NCI-H187 (cell line): ENCODE results near the gene S100B.
"Not testable (repeated sequence)": the region's sequence is repeated elsewhere in the genome, so short reads cannot be mapped to it uniquely, and the experiment has no call there.

Experiments
- DNase-seq, 2 experiments: peaks; one replicate each; lab custom pipeline; 2025; lab: John Stamatoyannopoulos, UW

S100B gene

DNA sequence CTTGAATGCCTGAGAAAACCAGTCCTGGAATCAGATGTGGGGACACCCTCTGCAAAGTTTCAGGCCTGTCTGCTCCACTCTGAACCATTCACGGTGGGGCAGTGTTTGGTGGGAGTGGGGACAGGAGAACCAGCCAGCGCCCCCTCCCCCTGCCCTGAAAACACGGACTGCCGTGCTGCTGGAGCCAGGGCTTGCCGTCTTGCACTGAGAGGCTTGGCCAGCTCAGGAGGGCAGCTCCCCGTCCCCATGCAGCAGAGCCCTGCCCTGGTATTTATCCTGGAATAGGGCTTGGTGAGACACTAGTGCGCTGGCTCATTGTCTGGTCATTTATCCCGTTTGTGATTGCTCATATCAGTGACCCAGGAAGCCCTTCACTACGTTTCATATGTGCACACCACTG lies 3.9 kb downstream of the S100B start:
- no peak for DNase-seq

GRCh38 chr21:46600305-46600704 lies 4.6 kb downstream of the S100B start:
- DNase-seq, result no peak

GRCh38 chr21:46598581-46599572 lies 6.0 kb downstream of the S100B start:
- no peak for DNase-seq

DNA sequence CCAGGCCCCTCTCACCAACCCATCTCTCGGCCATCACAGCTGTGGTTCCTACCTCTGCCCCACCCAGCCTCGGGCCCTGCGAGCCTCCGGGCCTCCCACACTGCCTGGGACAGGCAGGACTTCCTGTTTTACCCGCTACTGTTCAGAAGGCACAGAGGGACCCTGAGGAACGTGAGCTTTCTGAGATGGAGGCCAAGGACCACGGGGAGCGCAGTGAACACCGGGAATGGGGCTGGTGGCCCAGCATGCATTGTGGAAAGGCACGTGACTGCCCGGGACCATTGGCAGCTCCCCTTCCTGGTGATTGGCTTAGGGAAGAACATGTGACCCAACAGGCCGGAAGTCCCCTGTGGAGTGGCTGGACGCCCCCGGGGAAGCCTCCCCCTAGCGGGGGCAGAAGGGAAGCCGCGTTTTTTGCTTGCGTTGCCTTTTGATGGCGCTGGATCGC lies 7.0 kb downstream of the S100B start:
- DNase-seq, result no peak

- no peak for DNase-seq
Measured at GRCh38 chr21:46597031-46597430, 7.9 kb downstream of the S100B start.

GRCh38 chr21:46596201-46596600 lies 8.7 kb downstream of the S100B start:
- DNase-seq, result no peak

- DNase-seq, result no peak
Measured at GRCh38 chr21:46594276-46594675, 10.6 kb downstream of the S100B start.

GRCh38 chr21:46585191-46585953 lies 19.5 kb downstream of the S100B start:
- no peak for DNase-seq

- DNase-seq, result no peak
Measured at GRCh38 chr21:46581780-46582307, 23.0 kb downstream of the S100B start.

- DNase-seq, result not testable (repeated sequence)
Measured at GRCh38 chr21:46579394-46579793, 25.5 kb downstream of the S100B start.

GRCh38 chr21:46577786-46578185 lies 27.1 kb downstream of the S100B start:
- DNase-seq, result not testable (repeated sequence)

- DNase-seq, result no peak
Measured at GRCh38 chr21:46572850-46573249, 32.0 kb downstream of the S100B start.

DNA sequence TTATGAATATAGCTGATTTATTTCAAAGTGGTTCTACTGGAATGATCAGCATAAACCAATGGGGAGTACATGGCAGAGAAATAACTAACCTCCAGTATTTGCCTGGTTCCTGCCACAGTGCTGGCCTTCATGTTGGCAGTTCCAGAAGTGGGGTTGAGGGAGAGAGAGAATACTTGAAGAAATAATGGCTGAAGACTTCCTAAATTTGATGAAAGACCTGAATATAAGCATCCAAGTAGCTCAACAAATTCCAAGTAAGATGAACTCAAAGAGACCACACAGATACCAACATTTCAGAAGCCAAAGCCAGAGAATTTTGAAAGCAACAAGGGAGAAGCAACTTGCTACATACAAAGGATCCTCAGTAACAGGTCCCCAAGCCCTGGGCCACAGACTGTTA lies 34.3 kb downstream of the S100B start:
- no peak for DNase-seq

DNA sequence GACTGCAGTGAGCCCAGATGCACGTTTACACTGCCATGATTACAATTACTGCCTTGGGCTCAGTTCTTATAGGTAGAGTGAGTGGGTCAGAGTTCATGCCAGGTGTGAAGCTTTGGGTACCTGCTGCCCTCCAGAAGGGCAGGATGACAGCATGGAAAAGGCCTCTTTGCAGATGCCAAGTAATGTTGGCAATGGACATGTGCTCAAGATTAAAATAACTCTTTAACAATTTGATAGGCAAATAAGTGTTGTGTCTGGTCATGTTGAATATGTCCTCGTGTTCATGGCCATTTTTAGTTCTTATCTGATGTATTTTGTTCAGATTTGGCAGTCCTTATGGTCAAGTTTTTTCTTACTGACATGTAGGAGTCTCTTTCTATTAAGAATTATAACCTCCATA lies 34.8 kb downstream of the S100B start:
- no peak for DNase-seq

GRCh38 chr21:46569081-46569480 lies 35.8 kb downstream of the S100B start:
- no peak for DNase-seq

GRCh38 chr21:46568562-46568961 lies 36.3 kb downstream of the S100B start:
- no peak for DNase-seq

DNA sequence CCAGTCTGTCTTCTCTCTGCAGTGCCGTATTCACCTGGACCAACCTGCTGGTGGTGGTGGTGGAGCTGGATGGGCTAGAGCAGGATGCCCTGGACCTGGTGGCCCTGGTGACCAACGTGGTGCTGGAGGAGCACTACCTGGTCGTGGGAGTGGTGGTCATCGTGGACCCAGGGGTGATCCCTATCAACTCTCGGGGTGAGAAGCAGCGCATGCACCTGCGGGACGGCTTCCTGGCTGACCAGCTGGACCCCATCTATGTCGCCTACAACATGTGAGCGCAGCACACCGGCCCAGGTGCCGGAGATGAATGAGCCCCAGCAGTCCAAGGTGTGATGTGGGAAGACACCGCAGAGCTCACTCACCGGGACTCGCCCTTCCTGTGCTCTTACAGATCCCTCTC lies 37.5 kb downstream of the S100B start:
- no peak for DNase-seq

- DNase-seq, result no peak
Measured at GRCh38 chr21:46564391-46564790, 40.5 kb downstream of the S100B start.

- no peak for DNase-seq
Measured at GRCh38 chr21:46562964-46563607, 41.8 kb downstream of the S100B start.

DNA sequence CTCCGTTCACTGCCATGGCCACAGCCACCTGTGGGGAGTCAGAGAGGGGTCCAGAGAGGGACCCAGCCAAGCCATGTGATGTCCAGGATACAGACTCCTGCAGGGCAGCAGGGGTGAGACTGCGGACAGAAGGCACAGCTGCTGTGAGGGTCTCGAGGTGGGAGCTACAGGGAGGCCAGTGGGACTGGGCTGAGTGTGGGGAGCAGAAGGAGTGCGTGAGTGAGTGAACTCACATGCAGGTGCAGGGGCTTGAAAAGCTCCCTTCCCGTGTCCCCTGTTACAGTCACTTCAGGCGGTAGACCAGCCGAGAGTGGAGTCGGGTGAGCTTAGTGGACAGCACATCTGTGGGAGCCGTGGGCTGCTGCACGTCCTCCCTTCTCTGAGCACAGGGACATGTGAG lies 42.4 kb downstream of the S100B start:
- no peak for DNase-seq

GRCh38 chr21:46561445-46562090 lies 43.3 kb downstream of the S100B start:
- no peak for DNase-seq
